HAP-1 (cell line): ENCODE data around the gene DNAJC15.

Source experiments
- DNase-seq, 2 experiments: peaks; one replicate each; pipeline ENCODE4 v3.0.0-alpha.2; 2016 to 2020; ENCODE audit warnings: low spot score in 2 of 2
- H3K27me3 ChIP-seq: fragments of 250-450 bp; sonication (Bioruptor Pico); 2 replicates; pipeline ENCODE4 v1.5.1; 2020; ENCODE audit warnings: low read depth, mild to moderate bottlenecking, moderate library complexity
- H3K36me3 ChIP-seq: fragments of 250-450 bp; sonication (Bioruptor Pico); replicated peaks from 2 replicates; pipeline ENCODE4 v1.5.1; 2020; ENCODE audit warnings: mild to moderate bottlenecking
- H3K4me1 ChIP-seq: fragments of 250-450 bp; sonication (Bioruptor Pico); 2 replicates; pipeline ENCODE4 v1.5.1; 2020; ENCODE audit warnings: mild to moderate bottlenecking
- H3K4me3 ChIP-seq: fragments of 250-450 bp; sonication (Bioruptor Pico); 2 replicates; pipeline ENCODE4 v1.5.1; 2020; ENCODE audit warnings: mild to moderate bottlenecking, moderate library complexity
- H3K9me3 ChIP-seq: fragments of 250-450 bp; sonication (Bioruptor Pico); 2 replicates; pipeline ENCODE4 v1.5.1; 2020; ENCODE audit warnings: mild to moderate bottlenecking, moderate library complexity
- in situ Hi-C: fragments of 300-500 bp; cut with MboI; formaldehyde crosslinking; loops from 3 replicates; pipeline ENCODE4 v1.14.3; 2020; ENCODE audit warnings: low sequenced_read_pairs, inconsistent platforms, mixed read lengths

Gene DNAJC15

DNA sequence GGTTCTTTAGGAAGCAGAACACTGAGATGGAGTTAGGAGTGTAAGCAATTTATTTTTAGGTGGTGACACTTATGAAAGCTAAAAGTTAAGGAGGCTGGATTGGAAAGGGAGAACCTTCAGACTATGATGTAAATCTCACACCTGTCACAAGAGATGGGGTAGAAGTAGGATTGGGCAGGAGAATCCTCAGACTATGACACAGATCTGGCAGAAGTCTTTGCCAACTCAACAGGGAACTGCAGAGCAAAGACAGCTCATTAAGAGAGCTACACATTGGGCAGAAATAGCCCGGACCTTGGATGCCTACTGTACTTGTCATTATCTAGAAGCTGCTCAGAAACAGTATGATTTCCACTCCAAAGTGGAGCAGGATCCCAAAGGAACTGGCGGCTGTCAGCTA, 134.4 kb downstream of the DNAJC15 start:
- Histone ChIP-seq H3K4me1 (no peaks in the 10 kb centered on the region), H3K27me3 (no peaks in the 10 kb centered on the region), H3K4me3 (no peak overlapping the region), H3K9me3 (no peaks in the 10 kb centered on the region), H3K36me3 (no peaks in the 10 kb centered on the region)
- DNase-seq = no peak
- in situ Hi-C loops = no loop called here

- in situ Hi-C loops = no loop called here
Measured at GRCh38 chr13:43158516-43158915, 135.1 kb downstream of the DNAJC15 start.

GRCh38 chr13:43159026-43159461, 135.7 kb downstream of the DNAJC15 start:
- DNase-seq = peak; percentile 23 to 35
- Histone ChIP-seq H3K9me3 (no peaks in the 10 kb centered on the region), H3K4me3 (no peak overlapping the region), H3K4me1 (no peaks in the 10 kb centered on the region), H3K27me3 (no peaks in the 10 kb centered on the region), H3K36me3 (no peaks in the 10 kb centered on the region)
- in situ Hi-C loops = no loop called here

More at GRCh38 chr13:43158516-43158915, 135.1 kb downstream of the DNAJC15 start:
- DNase-seq = no peak
- no peaks in the 10 kb centered on the region for H3K4me1 ChIP-seq
- H3K4me3 ChIP-seq = no peak overlapping the region
- H3K36me3 ChIP-seq = no peaks in the 10 kb centered on the region
- no peaks in the 10 kb centered on the region for H3K27me3 ChIP-seq
- H3K9me3 ChIP-seq = no peaks in the 10 kb centered on the region
